Nephron progenitor cell (in vitro differentiated cells): Measurements from ENCODE around the gene PDCD11.

Experiments
- DNase-seq: peaks from one replicate; pipeline ENCODE4 v3.0.0; 2021
- H3K27ac Mint-ChIP-seq: 2 replicates; pipeline ENCODE4 v1.8.0; 2021; ENCODE audit warnings: mild to moderate bottlenecking, moderate library complexity, mixed read lengths
- H3K27me3 Mint-ChIP-seq: 2 replicates; pipeline ENCODE4 v1.8.0; 2021; ENCODE audit warnings: mild to moderate bottlenecking, low read depth, mixed read lengths; ENCODE audit not compliant: poor library complexity
- H3K36me3 Mint-ChIP-seq: 2 replicates; pipeline ENCODE4 v1.8.0; 2021; ENCODE audit warnings: low read depth, mixed read lengths
- H3K4me1 Mint-ChIP-seq: 2 replicates; pipeline ENCODE4 v1.8.0; 2021; ENCODE audit warnings: mixed read lengths
- H3K4me3 Mint-ChIP-seq: 2 replicates; pipeline ENCODE4 v1.8.0; 2021; ENCODE audit warnings: mild to moderate bottlenecking, moderate library complexity, mixed read lengths
- H3K9me3 Mint-ChIP-seq: 2 replicates; pipeline ENCODE4 v1.8.0; 2021; ENCODE audit warnings: mild to moderate bottlenecking, moderate library complexity, mixed read lengths
- TF ChIP-seq, protein P1 (sequence below): fragments of 200-600 bp; sonication (generic); IDR thresholded peaks from 2 replicates; pipeline ENCODE4 v1.5.0; 2021; ENCODE audit warnings: antibody characterized with exemption

Gene PDCD11

DNA sequence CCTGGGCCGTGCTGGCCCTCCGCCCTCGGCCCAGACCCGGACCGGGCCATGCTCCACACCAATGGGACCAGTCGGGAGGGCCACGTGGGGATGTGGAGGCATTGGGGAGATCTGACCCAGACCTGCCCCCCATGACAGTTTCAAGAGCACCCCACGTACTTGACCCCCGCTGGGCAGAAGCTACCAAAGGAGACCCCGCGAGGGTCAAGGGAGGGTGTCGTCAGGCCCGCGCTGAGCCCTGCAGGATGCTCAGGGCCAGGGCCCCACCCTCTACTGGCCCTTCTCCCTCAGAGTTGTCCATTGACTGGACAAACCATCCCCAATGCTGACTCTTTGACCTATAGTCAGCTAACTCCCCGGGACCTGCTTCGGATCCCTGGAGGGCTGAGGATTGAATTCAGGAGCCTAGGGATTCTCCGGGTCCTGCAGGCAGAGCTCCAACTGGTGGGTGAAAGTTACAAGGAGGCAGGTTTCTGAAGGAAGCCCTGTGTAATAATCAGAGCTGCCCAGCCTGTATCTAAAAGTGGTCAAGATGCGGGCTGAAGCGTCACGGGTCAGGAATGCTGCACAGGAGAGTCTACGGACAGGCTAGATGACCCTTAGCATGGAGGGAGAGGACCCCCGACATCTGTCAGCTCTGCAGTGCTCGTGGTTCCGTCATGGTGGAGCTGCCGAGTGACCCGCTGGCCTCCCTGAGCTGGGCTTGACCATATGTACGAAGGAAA is 56.2 kb downstream of the PDCD11 start:
- DNase-seq, result no peak
- H3K4me3 Mint-ChIP-seq, result peak overlapping the region; percentile 80
- H3K27me3 Mint-ChIP-seq, result peaks cover 10% of the 10 kb centered on the region
- TF ChIP-seq, protein P1, sequence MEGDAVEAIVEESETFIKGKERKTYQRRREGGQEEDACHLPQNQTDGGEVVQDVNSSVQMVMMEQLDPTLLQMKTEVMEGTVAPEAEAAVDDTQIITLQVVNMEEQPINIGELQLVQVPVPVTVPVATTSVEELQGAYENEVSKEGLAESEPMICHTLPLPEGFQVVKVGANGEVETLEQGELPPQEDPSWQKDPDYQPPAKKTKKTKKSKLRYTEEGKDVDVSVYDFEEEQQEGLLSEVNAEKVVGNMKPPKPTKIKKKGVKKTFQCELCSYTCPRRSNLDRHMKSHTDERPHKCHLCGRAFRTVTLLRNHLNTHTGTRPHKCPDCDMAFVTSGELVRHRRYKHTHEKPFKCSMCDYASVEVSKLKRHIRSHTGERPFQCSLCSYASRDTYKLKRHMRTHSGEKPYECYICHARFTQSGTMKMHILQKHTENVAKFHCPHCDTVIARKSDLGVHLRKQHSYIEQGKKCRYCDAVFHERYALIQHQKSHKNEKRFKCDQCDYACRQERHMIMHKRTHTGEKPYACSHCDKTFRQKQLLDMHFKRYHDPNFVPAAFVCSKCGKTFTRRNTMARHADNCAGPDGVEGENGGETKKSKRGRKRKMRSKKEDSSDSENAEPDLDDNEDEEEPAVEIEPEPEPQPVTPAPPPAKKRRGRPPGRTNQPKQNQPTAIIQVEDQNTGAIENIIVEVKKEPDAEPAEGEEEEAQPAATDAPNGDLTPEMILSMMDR, result no peak
- no peaks in the 10 kb centered on the region for H3K9me3 Mint-ChIP-seq
- H3K36me3 Mint-ChIP-seq, result peaks cover 17% of the 10 kb centered on the region
- H3K27ac Mint-ChIP-seq, result no peak overlapping the region
- peaks cover 48% of the 10 kb centered on the region for H3K4me1 Mint-ChIP-seq

DNA sequence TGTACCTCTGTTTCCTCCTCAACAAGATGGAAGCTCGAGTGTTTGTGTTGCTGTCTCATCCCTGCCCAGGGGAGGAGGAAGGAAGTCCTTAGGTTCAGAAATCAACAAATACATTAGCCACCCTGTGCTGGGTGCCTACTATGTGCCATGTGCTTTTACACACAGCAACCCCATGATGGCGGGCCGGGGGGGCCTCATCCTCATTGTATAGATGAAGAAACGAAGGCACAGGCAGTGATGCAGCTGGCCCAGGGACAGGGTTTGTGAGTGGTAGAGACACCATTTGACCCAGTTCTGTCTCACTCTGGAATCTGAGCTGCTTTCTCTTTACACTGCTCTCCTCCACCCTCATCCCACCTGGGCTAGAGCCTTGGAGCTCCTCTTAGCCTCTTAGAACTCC is 57.6 kb downstream of the PDCD11 start:
- no peak overlapping the region for H3K27ac Mint-ChIP-seq
- DNase-seq, result no peak
- peaks cover 49% of the 10 kb centered on the region for H3K4me1 Mint-ChIP-seq
- peaks cover 10% of the 10 kb centered on the region for H3K27me3 Mint-ChIP-seq
- no peak overlapping the region for H3K4me3 Mint-ChIP-seq
- TF ChIP-seq, protein P1, result no peak
- H3K9me3 Mint-ChIP-seq, result no peaks in the 10 kb centered on the region
- peaks cover 7% of the 10 kb centered on the region for H3K36me3 Mint-ChIP-seq

DNA sequence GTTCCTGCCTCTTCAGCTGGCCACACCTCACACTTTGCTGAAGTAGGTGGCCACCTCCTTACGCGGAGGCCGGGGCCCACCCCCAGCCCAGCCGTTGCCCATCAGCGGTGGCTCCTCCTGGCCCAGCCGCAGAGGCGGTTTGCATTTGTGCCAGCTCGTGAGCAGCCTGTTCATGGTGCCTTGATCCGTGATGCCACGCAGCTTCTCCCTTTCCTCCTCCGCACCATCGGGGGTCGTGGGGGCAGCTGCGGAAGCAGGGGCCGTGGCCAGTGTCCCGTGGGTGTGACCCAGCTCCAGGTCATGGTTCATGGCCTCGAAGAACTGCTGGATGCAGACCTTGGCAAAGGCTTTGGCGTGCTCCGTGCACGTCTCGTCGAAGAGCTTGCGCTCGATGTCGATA is 58.8 kb downstream of the PDCD11 start:
- Mint-ChIP-seq H3K4me3 (no peak overlapping the region), H3K4me1 (peaks cover 52% of the 10 kb centered on the region), H3K27ac (no peak overlapping the region), H3K27me3 (peaks cover 10% of the 10 kb centered on the region), H3K36me3 (no peaks in the 10 kb centered on the region), H3K9me3 (no peaks in the 10 kb centered on the region)
- DNase-seq, result no peak
- TF ChIP-seq, protein P1, result no peak

DNA sequence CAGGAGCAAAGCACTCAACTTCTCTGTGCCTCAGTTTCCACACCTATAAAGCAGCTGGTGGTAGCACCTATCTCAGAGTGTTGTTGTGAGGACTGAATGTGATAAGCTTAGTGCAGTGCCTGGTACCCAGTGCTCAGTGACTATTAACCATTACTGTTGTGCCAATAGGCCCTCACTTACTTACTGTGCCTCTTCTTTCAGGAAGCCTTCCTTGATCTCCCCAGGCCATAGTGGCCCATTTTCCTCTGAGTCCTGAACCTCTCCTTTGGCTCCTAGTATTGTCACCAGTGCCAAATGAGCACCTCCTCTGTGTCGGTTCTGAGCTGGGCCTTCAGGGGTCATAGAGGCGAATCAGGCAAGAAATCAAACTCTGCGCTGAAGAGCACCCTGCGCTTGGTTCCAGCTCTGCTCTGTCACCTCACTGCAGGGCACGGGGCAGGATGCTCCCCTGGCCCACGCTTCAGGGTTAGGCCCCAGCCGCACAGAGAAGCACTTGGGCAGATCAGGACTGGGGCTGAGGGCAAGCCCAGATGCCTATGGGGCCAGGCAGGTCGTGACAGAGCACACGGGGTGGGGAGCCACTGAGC is 59.7 kb downstream of the PDCD11 start:
- H3K36me3 Mint-ChIP-seq, result no peaks in the 10 kb centered on the region
- TF ChIP-seq, protein P1, result no peak
- H3K27ac Mint-ChIP-seq, result no peak overlapping the region
- no peak overlapping the region for H3K4me3 Mint-ChIP-seq
- no peak for DNase-seq
- H3K27me3 Mint-ChIP-seq, result peaks cover 10% of the 10 kb centered on the region
- peaks cover 45% of the 10 kb centered on the region for H3K4me1 Mint-ChIP-seq
- H3K9me3 Mint-ChIP-seq, result no peaks in the 10 kb centered on the region

DNA sequence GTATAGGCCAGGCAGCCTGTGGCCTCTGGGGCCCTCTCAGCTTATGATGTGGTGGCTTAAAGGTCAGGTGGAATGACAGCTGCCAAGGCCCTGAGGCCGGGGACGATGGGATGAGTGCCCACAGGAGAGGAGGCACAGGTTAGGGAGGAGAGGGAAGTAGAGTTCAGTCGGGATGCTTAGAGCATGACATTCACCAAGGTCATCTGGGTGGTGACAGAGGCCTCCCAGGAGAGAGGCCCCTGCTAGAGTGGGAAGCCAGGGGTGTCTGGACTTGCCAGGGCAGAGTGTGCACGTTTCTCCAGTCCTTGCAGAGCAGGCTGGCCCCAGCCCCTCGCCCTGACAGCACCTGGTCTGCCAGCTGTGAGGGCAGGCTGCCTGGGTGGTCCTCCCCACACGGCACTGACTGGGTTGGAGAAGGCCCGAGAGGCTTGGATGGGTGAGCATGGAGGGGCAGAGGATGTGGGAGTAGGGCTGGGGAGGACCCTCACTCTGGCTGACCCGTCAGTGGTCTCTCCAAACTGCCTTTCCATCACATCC is 60.8 kb downstream of the PDCD11 start:
- Mint-ChIP-seq H3K36me3 (no peaks in the 10 kb centered on the region), H3K4me1 (peaks cover 37% of the 10 kb centered on the region), H3K9me3 (no peaks in the 10 kb centered on the region), H3K4me3 (no peak overlapping the region), H3K27me3 (peaks cover 10% of the 10 kb centered on the region), H3K27ac (peak overlapping the region; percentile 82)
- TF ChIP-seq, protein P1, result no peak
- DNase-seq, result no peak
